ENCODE results near the gene SERPINB1. TPM values are rescaled to one million over a fixed set of nuclear protein-coding genes. Genes with fewer than 3 reads are reported as not detected.

The SERPINB1 gene
- total RNA-seq, 2 experiments from 2014 or later = 1.2 to 3.5 TPM

GRCh38 chr6:2844008-2844407, 2.3 kb upstream of the SERPINB1 start:
- H2AFZ ChIP-seq (ENCODE audit: low read length) = no peak overlapping the region
- POLR2A ChIA-PET = interaction anchor here (0.7 kb wide), 2 partner anchors 52 to 88 kb away, joined by 3 read pairs; no protein-coding TSS in a partner anchor
- H4K20me1 ChIP-seq (ENCODE audit: insufficient read depth, low read length) = no peaks in the 10 kb centered on the region
- H3K9me2 ChIP-seq (ENCODE audit: insufficient read depth, low read length) = no peaks in the 10 kb centered on the region
- intact Hi-C loops (cut with micrococcal nuclease; ENCODE audit: unreplicated experiment) = no loop called here
- H3K4me1 ChIP-seq (ENCODE audit: insufficient read depth, low read length, poor library complexity, severe bottlenecking) = peaks cover 38% of the 10 kb centered on the region
- BruUV-seq (replicated peaks) = no TSS peak
- H3K4me2 ChIP-seq (ENCODE audit: low read length) = no peak overlapping the region
- CTCF ChIA-PET (ENCODE audit: unreplicated experiment) = no interaction called here
- H3K9me3 ChIP-seq (ENCODE audit: low read length) = no peaks in the 10 kb centered on the region
- H3K27ac ChIP-seq (ENCODE audit: low read depth, low read length, poor library complexity, severe bottlenecking) = no peak overlapping the region
- DNase-seq (ENCODE audit: low spot score) = no peak
- peaks cover 9% of the 10 kb centered on the region; the same call in 1 of the 2 replicates for H3K79me2 ChIP-seq (ENCODE audit: insufficient read depth, low read depth, low read length)
- H3K4me3 ChIP-seq (ENCODE audit: low read depth, low read length, poor library complexity, severe bottlenecking) = no peak overlapping the region
- no peaks in the 10 kb centered on the region for H3K36me3 ChIP-seq (ENCODE audit: insufficient read depth, low read length)
- TF ChIP-seq CTCF (conservative IDR thresholded peaks at IDR 0.05; ENCODE audit: low read length) (no peak), EZH2phosphoT487 (IDR thresholded peaks at IDR 0.05; ENCODE audit: borderline replicate concordance, low read depth, low read length) (no peak)

GRCh38 chr6:2843138-2843740, 1.6 kb upstream of the SERPINB1 start:
- no TSS peak for BruUV-seq (replicated peaks)
- CTCF ChIA-PET (ENCODE audit: unreplicated experiment) = no interaction called here
- peaks cover 34% of the 10 kb centered on the region for H3K4me1 ChIP-seq (ENCODE audit: insufficient read depth, low read length, poor library complexity, severe bottlenecking)

More at GRCh38 chr6:2843138-2843740, 1.6 kb upstream of the SERPINB1 start:
- TF ChIP-seq CTCF (conservative IDR thresholded peaks at IDR 0.05; ENCODE audit: low read length) (no peak), EZH2phosphoT487 (IDR thresholded peaks at IDR 0.05; ENCODE audit: borderline replicate concordance, low read depth, low read length) (no peak)
- Histone ChIP-seq H3K36me3 (ENCODE audit: insufficient read depth, low read length) (no peaks in the 10 kb centered on the region), H3K4me2 (ENCODE audit: low read length) (0 out of 2 replicates have a peak overlapping the region, but pooled peaks have one; percentile 11), H2AFZ (ENCODE audit: low read length) (no peak overlapping the region), H3K4me3 (ENCODE audit: low read depth, low read length, poor library complexity, severe bottlenecking) (no peak overlapping the region), H3K9me2 (ENCODE audit: insufficient read depth, low read length) (no peaks in the 10 kb centered on the region), H4K20me1 (ENCODE audit: insufficient read depth, low read length) (no peaks in the 10 kb centered on the region), H3K9me3 (ENCODE audit: low read length) (no peaks in the 10 kb centered on the region), H3K27ac (ENCODE audit: low read depth, low read length, poor library complexity, severe bottlenecking) (no peak overlapping the region), H3K79me2 (ENCODE audit: insufficient read depth, low read depth, low read length) (peaks cover 4% of the 10 kb centered on the region; the same call in 1 of the 2 replicates)
- peak; percentile 51 for DNase-seq (ENCODE audit: low spot score)
- intact Hi-C loops (cut with micrococcal nuclease; ENCODE audit: unreplicated experiment) = loop anchor here (2.0 kb wide), 1 partner anchor 78 kb away; the partner anchor contains the start of gene WRNIP1
- POLR2A ChIA-PET = interaction anchor here (0.7 kb wide), 2 partner anchors 52 to 89 kb away, joined by 3 read pairs; no protein-coding TSS in a partner anchor
